K562 (cell line): Measurements from ENCODE around the gene MYO3B. TPM values are rescaled to one million over a fixed set of nuclear protein-coding genes. Genes with fewer than 3 reads are reported as not detected.

ENCODE experiments used
- CTCF ChIP-seq, 3 experiments: IDR thresholded peaks in 2 of 3; conservative IDR thresholded peaks in 1 of 3; 2 replicates each; pipeline ENCODE4 v1.5.1; 2011 to 2012; ENCODE audit warnings: low read length in 3 of 3, mild to moderate bottlenecking in 3 of 3, control low read depth in 2 of 3, improper control_type of control experiment in 1 of 3, inconsistent platforms in 1 of 3, low read depth in 1 of 3, mixed read lengths in 1 of 3, moderate library complexity in 1 of 3; ENCODE audit not compliant: insufficient read depth in 2 of 3
- DPF2 ChIP-seq: fragments of 450-650 bp; IDR thresholded peaks from 2 replicates; pipeline ENCODE4 v1.6.1; 2016
- EP300 ChIP-seq: IDR thresholded peaks from 2 replicates; pipeline ENCODE4 v1.6.1; 2012; ENCODE audit warnings: low read length, improper control_type of control experiment
- FUS ChIP-seq: fragments of 200-400 bp; formaldehyde crosslinking; optimal IDR thresholded peaks from 2 replicates; pipeline ENCODE3; 2017; ENCODE audit warnings: low read depth, low read length
- HCFC1 ChIP-seq: IDR thresholded peaks from 2 replicates; pipeline ENCODE4 v1.6.1; 2012; ENCODE audit warnings: low read depth, low read length, improper control_type of control experiment
- MAZ ChIP-seq, 2 experiments: fragments of 450-650 bp in 1 of 2; sonication (generic) in 1 of 2; formaldehyde crosslinking; IDR thresholded peaks in 1 of 2; conservative IDR thresholded peaks in 1 of 2; 2 replicates each; pipeline versions ENCODE4 v1.4.0 to v1.5.0; 2020; ENCODE audit warnings: mild to moderate bottlenecking in 1 of 2, missing genetic modification reagents in 1 of 2
- NCOA6 ChIP-seq: fragments of 450-650 bp; IDR thresholded peaks from 2 replicates; pipeline ENCODE4 v1.6.1; 2017; ENCODE audit warnings: mild to moderate bottlenecking
- RERE ChIP-seq: sonication (generic); formaldehyde crosslinking; IDR thresholded peaks from 2 replicates; pipeline ENCODE4 v1.8.0; 2023; ENCODE audit warnings: missing genetic modification reagents, mild to moderate bottlenecking, borderline replicate concordance
- RFX5 ChIP-seq: IDR thresholded peaks from 2 replicates; pipeline ENCODE4 v1.6.1; 2011; ENCODE audit warnings: low read depth, mild to moderate bottlenecking, improper control_type of control experiment, low read length
- SMARCC2 ChIP-seq: fragments of 450-650 bp; IDR thresholded peaks from 2 replicates; pipeline ENCODE4 v1.6.1; 2017; ENCODE audit warnings: antibody characterized with exemption, moderate library complexity, mild to moderate bottlenecking, low read depth
- SRSF3 ChIP-seq: fragments of 200-400 bp; formaldehyde crosslinking; IDR thresholded peaks from 2 replicates; pipeline ENCODE4 v1.6.1; 2016; ENCODE audit warnings: mild to moderate bottlenecking, low read length, moderate library complexity; ENCODE audit not compliant: insufficient read depth
- THAP12 ChIP-seq: fragments of 250-450 bp; sonication (Bioruptor Pico); IDR thresholded peaks from 2 replicates; pipeline ENCODE4 v1.9.0; 2021; ENCODE audit warnings: mild to moderate bottlenecking, inconsistent platforms
- ZEB2 ChIP-seq: fragments of 450-650 bp; IDR thresholded peaks from 2 replicates; pipeline ENCODE4 v1.6.1; 2016
- polyA plus RNA-seq, 8 experiments: library from polyadenylated mRNA; depleted of rRNA in 4 of 8; stranded (reverse) in 5 of 8; unstranded in 3 of 8; fragments of >200 nt; fragmentation: Nextera tagmentation in 2 of 8; fragmentation: Illumina TruSeq in 1 of 8; extraction: Ambion mirVana in 2 of 8; extraction: Trizol in 1 of 8; gene quantifications; 2 replicates each; pipeline versions ENCODE4 v1.2.1 to v1.2.3, GENCODE V29; 2011 to 2014; ENCODE audit warnings: inconsistent platforms in 1 of 8, missing spikeins in 1 of 8
- total RNA-seq, 7 experiments: library from RNA; depleted of rRNA in 6 of 7; stranded (reverse); fragments of >200 nt in 6 of 7; fragmentation: Illumina TruSeq in 2 of 7; extraction: Trizol in 2 of 7; gene quantifications; 2 replicates each; pipeline versions ENCODE4 v1.2.1 to v1.2.3, GENCODE V29; 2011 to 2021; ENCODE audit warnings: low replicate concordance in 1 of 7
- TF ChIP-seq, protein P1 (sequence below): sonication (generic); formaldehyde crosslinking; IDR thresholded peaks from 2 replicates; pipeline ENCODE4 v1.5.0; 2020; ENCODE audit warnings: missing genetic modification reagents
- TF ChIP-seq, protein P2 (sequence below): fragments of 150-350 bp; conservative IDR thresholded peaks from 2 replicates; pipeline ENCODE4 v1.6.1; 2014; ENCODE audit warnings: low read length

Gene MYO3B
- total and polyA plus RNA-seq, 9 of the 15 experiments (the other 6 are each of a cell fraction or from before 2014, with no cell fraction given) = 2.7 to 6.5 (median 3.6) TPM

- TF ChIP-seq RERE (CRISPR knock-in tag) (no peak), THAP12 (CRISPR knock-in tag) (no peak), NCOA6 (0 out of 2 replicates have a peak, but pooled peaks have one; percentile 18), RFX5 (no peak), HCFC1 (no peak), FUS (no peak), ZEB2 (no peak), DPF2 (peak; percentile 29; the same call in 1 of the 2 replicates), SRSF3 (no peak), SMARCC2 (peak; percentile 50; the same call in 1 of the 2 replicates), MAZ (CRISPR knock-in tag; conservative IDR thresholded peaks at IDR 0.05 in 1 of 2, IDR thresholded peaks at IDR 0.05 in 1 of 2) (peak in 1 of 2 experiments; percentile 65; a peak in 2 of 4 replicates), EP300 (0 out of 2 replicates have a peak, but pooled peaks have one; percentile 37), CTCF (IDR thresholded peaks at IDR 0.05 in 2 of 3, conservative IDR thresholded peaks at IDR 0.05 in 1 of 3; ENCODE audit: insufficient read depth in 2 of 3, low read depth in 1 of 3, low read length in 3 of 3) (peak; percentile 80 to 95 (median 92))
- TF ChIP-seq, protein P1, sequence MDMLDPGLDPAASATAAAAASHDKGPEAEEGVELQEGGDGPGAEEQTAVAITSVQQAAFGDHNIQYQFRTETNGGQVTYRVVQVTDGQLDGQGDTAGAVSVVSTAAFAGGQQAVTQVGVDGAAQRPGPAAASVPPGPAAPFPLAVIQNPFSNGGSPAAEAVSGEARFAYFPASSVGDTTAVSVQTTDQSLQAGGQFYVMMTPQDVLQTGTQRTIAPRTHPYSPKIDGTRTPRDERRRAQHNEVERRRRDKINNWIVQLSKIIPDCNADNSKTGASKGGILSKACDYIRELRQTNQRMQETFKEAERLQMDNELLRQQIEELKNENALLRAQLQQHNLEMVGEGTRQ (CRISPR knock-in tag) = no peak
- TF ChIP-seq, protein P2, sequence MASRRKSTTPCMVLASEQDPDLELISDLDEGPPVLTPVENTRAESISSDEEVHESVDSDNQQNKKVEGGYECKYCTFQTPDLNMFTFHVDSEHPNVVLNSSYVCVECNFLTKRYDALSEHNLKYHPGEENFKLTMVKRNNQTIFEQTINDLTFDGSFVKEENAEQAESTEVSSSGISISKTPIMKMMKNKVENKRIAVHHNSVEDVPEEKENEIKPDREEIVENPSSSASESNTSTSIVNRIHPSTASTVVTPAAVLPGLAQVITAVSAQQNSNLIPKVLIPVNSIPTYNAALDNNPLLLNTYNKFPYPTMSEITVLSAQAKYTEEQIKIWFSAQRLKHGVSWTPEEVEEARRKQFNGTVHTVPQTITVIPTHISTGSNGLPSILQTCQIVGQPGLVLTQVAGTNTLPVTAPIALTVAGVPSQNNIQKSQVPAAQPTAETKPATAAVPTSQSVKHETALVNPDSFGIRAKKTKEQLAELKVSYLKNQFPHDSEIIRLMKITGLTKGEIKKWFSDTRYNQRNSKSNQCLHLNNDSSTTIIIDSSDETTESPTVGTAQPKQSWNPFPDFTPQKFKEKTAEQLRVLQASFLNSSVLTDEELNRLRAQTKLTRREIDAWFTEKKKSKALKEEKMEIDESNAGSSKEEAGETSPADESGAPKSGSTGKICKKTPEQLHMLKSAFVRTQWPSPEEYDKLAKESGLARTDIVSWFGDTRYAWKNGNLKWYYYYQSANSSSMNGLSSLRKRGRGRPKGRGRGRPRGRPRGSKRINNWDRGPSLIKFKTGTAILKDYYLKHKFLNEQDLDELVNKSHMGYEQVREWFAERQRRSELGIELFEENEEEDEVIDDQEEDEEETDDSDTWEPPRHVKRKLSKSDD = 0 out of 2 replicates have a peak, but pooled peaks have one; percentile 39
These were observed 231.2 kb downstream of the MYO3B start (continued) for GRCh38 chr2:170409164-170409535.
